Right ventricle myocardium inferior (tissue), 1 donor: Measurements from ENCODE around the gene LAT. TPM values are rescaled to one million over a fixed set of nuclear protein-coding genes. Genes with fewer than 3 reads are reported as not detected.

Experiments used
- ATAC-seq: fragments of 200-7000 bp; cut with Tn5 transposase; one replicate; pipeline ENCODE4 v1.9.1; 2020; ENCODE audit warnings: mild to moderate bottlenecking, moderate library complexity
- DNase-seq: peaks from one replicate; pipeline ENCODE4 v3.0.0; 2021; ENCODE audit errors: missing footprints
- intact Hi-C: fragments of 100-400 bp; cut with DNase I; formaldehyde crosslinking; loops from one replicate; pipeline ENCODE4 v1.11.0; 2022
- total RNA-seq: library from RNA; stranded (reverse); fragmentation: NEBNext Ultra II Directional; extraction: Animal tissue kit (Norgen Biotek cat#: 25700); gene quantifications from one replicate; pipeline ENCODE4 v1.2.1, GENCODE V29; 2021
- donor health status: DM: no; HTN: yes; CAD: no; lungs with severe emphysema.

LAT gene
- total RNA-seq, 1 donor from 2014 or later, result 1.9 TPM

DNA sequence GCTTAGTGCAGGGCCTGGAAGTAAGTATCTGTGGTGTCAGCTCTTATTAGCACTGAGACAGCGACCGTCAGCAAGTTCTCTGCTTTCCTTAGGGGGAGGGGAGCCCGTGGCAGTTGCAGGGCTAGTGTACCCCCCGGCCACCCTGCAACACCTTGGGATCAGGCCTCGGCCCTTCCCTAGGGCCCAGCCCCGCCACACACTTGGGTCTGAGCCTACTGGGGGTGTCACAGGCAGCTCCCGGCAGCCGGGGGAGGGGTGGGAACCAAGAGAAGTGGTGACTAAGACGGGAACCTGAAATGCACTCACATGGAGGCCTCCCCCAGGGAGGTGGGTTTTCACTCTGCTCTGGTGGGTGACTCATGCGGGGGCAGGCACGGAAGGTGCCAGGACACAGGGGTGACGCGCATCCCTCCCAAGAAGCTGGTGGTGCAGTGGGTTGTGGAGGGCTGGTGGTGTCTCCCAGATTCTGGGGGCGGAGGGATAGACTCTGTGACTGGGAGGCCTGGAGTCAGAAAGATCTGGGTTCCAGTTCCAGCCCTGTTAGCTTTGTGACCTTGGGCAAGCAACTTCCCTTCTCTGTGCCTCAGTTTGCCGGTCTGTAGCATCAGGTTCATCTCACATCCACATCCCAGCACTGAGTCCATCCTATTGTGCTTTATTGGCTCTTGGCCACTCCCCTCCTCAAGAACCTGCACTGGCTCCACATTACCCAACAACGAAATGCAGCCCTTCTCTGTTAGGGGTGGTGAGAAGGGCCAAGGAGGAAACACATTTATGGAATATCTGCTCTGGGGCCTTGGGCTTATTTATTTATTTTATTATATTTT lies 44.5 kb downstream of the LAT start:
- intact Hi-C loops, result no loop called here
- ATAC-seq, result no peak
- no peak for DNase-seq

- intact Hi-C loops, result no loop called here
- no peak for DNase-seq
- no peak for ATAC-seq
These were observed 45.4 kb downstream of the LAT start for GRCh38 chr16:29030086-29030840.

Other genes with a start within 250 kb of the LAT start
- gene NPIPB9, start 233.3 kb upstream of the LAT start, total RNA-seq, result not detected
- gene ATXN2L, start 162.1 kb upstream of the LAT start, total RNA-seq, result 46.3 TPM
- gene TUFM, start 138.7 kb upstream of the LAT start, total RNA-seq, result 252 TPM
- gene SH2B1, start 121.2 kb upstream of the LAT start, total RNA-seq, result 41.3 TPM
- 0.11 TPM for gene ATP2A1, start 106.6 kb upstream of the LAT start, total RNA-seq
- gene RABEP2, start 59.8 kb upstream of the LAT start, total RNA-seq, result 22.3 TPM
- not detected for gene CD19, start 53.1 kb upstream of the LAT start, total RNA-seq
- 16.4 TPM for gene NFATC2IP, start 34.1 kb upstream of the LAT start, total RNA-seq
- 18.2 TPM for gene SPNS1, start 10.3 kb upstream of the LAT start, total RNA-seq